Mesothelial cell of epicardium (in vitro differentiated cells): ENCODE data around the gene TECRL. TPM values are rescaled to one million over a fixed set of nuclear protein-coding genes. Genes with fewer than 3 reads are reported as not detected.

Experiments
- DNase-seq, 2 experiments: peaks; one replicate each; pipeline ENCODE4 v3.0.0; 2021; ENCODE audit warnings: low spot score in 2 of 2; ENCODE audit not compliant: unreplicated experiment in 2 of 2
- H3K27ac Mint-ChIP-seq: 2 replicates; pipeline ENCODE4 v1.8.0; 2021; ENCODE audit warnings: mixed read lengths
- H3K27me3 Mint-ChIP-seq: 2 replicates; pipeline ENCODE4 v1.8.0; 2021; ENCODE audit warnings: low read depth, mixed read lengths
- H3K36me3 Mint-ChIP-seq: 2 replicates; pipeline ENCODE4 v1.8.0; 2021; ENCODE audit warnings: mixed read lengths
- H3K4me1 Mint-ChIP-seq: 2 replicates; pipeline ENCODE4 v1.8.0; 2021; ENCODE audit warnings: mixed read lengths
- H3K4me3 Mint-ChIP-seq: 2 replicates; pipeline ENCODE4 v1.8.0; 2021; ENCODE audit warnings: mild to moderate bottlenecking, moderate library complexity, mixed read lengths
- H3K9me3 Mint-ChIP-seq: 2 replicates; pipeline ENCODE4 v1.8.0; 2021; ENCODE audit warnings: mixed read lengths
- CTCF ChIP-seq: fragments of 200-600 bp; sonication (generic); IDR thresholded peaks from one replicate; pipeline ENCODE4 v1.5.0; 2021; ENCODE audit warnings: antibody characterized with exemption; ENCODE audit not compliant: unreplicated experiment
- total RNA-seq: library from RNA; stranded (reverse); gene quantifications from 3 replicates; pipeline ENCODE4 v1.2.1, GENCODE V29; 2021

Gene TECRL
- total RNA-seq, 1 donor from 2014 or later = 0.94 TPM

- TF ChIP-seq CTCF = no peak
- Mint-ChIP-seq H3K9me3 (no peaks in the 10 kb centered on the region), H3K4me1 (peaks cover 34% of the 10 kb centered on the region), H3K27ac (no peak overlapping the region), H3K27me3 (no peaks in the 10 kb centered on the region), H3K4me3 (no peak overlapping the region), H3K36me3 (no peaks in the 10 kb centered on the region)
- no peak for DNase-seq
Observed at GRCh38 chr4:64405761-64406160, 3.5 kb downstream of the TECRL start.

- Mint-ChIP-seq H3K27me3 (no peaks in the 10 kb centered on the region), H3K36me3 (no peaks in the 10 kb centered on the region), H3K27ac (no peak overlapping the region), H3K4me3 (no peak overlapping the region), H3K9me3 (peaks cover 11% of the 10 kb centered on the region), H3K4me1 (peaks cover 26% of the 10 kb centered on the region)
- no peak for TF ChIP-seq CTCF
- DNase-seq = no peak
Observed at GRCh38 chr4:64402684-64403083, 6.6 kb downstream of the TECRL start.

- DNase-seq = no peak
- H3K27me3 Mint-ChIP-seq = no peaks in the 10 kb centered on the region
Observed at GRCh38 chr4:64399313-64400109, 9.7 kb downstream of the TECRL start.

GRCh38 chr4:64394469-64394868, 14.8 kb downstream of the TECRL start:
- Mint-ChIP-seq H3K9me3 (peaks cover 22% of the 10 kb centered on the region), H3K36me3 (no peaks in the 10 kb centered on the region), H3K4me1 (no peaks in the 10 kb centered on the region), H3K27me3 (no peaks in the 10 kb centered on the region), H3K27ac (no peak overlapping the region), H3K4me3 (no peak overlapping the region)
- DNase-seq = no peak
- TF ChIP-seq CTCF = no peak

More at GRCh38 chr4:64399313-64400109, 9.7 kb downstream of the TECRL start:
- Mint-ChIP-seq H3K9me3 (peaks cover 22% of the 10 kb centered on the region), H3K36me3 (no peaks in the 10 kb centered on the region), H3K27ac (no peak overlapping the region), H3K4me3 (no peak overlapping the region), H3K4me1 (peaks cover 16% of the 10 kb centered on the region)
- TF ChIP-seq CTCF = no peak

GRCh38 chr4:64388252-64388651, 21.0 kb downstream of the TECRL start:
- Mint-ChIP-seq H3K9me3 (no peaks in the 10 kb centered on the region), H3K4me1 (no peaks in the 10 kb centered on the region), H3K27ac (no peak overlapping the region), H3K27me3 (no peaks in the 10 kb centered on the region), H3K4me3 (no peak overlapping the region), H3K36me3 (no peaks in the 10 kb centered on the region)
- TF ChIP-seq CTCF = no peak
- DNase-seq = no peak

GRCh38 chr4:64385220-64385619, 24.0 kb downstream of the TECRL start:
- no peak for DNase-seq
- Mint-ChIP-seq H3K4me1 (no peaks in the 10 kb centered on the region), H3K9me3 (no peaks in the 10 kb centered on the region)

More at GRCh38 chr4:64385220-64385619, 24.0 kb downstream of the TECRL start:
- no peaks in the 10 kb centered on the region for H3K36me3 Mint-ChIP-seq
- no peak overlapping the region for H3K27ac Mint-ChIP-seq
- TF ChIP-seq CTCF = no peak
- H3K27me3 Mint-ChIP-seq = no peaks in the 10 kb centered on the region
- no peak overlapping the region for H3K4me3 Mint-ChIP-seq
